Neuronal stem cell (in vitro differentiated cells): Measurements from ENCODE around the gene CCDC175. TPM values are rescaled to one million over a fixed set of nuclear protein-coding genes. Genes with fewer than 3 reads are reported as not detected.
A peak's percentile ranks its signal among the peaks of the same experiment; 100 is the strongest.

Experiments
- DNase-seq: peaks from one replicate; pipeline ENCODE4 v3.0.0-alpha.2; 2013; ENCODE audit warnings: low spot score
- H2AFZ ChIP-seq: one replicate; pipeline ENCODE4 v1.6.1; 2013; ENCODE audit warnings: mild to moderate bottlenecking, low read length, inconsistent platforms
- H2AK5ac ChIP-seq: 2 replicates; pipeline ENCODE4 v1.6.1; 2013; ENCODE audit warnings: low read depth, mild to moderate bottlenecking, inconsistent platforms, low read length, moderate library complexity, mixed read lengths
- H2BK120ac ChIP-seq: 2 replicates; pipeline ENCODE4 v1.6.1; 2013; ENCODE audit warnings: low read depth, mild to moderate bottlenecking, inconsistent platforms, low read length, moderate library complexity, mixed read lengths
- H2BK12ac ChIP-seq: one replicate; pipeline ENCODE4 v1.6.1; 2013; ENCODE audit warnings: low read length, inconsistent platforms
- H2BK15ac ChIP-seq: 2 replicates; pipeline ENCODE4 v1.6.1; 2013; ENCODE audit warnings: mild to moderate bottlenecking, low read length, inconsistent platforms, mixed read lengths
- H2BK5ac ChIP-seq: one replicate; pipeline ENCODE4 v1.6.1; 2013; ENCODE audit warnings: inconsistent platforms, mild to moderate bottlenecking, low read length, moderate library complexity
- H3K14ac ChIP-seq: one replicate; pipeline ENCODE4 v1.6.1; 2013; ENCODE audit warnings: low read length, inconsistent platforms
- H3K18ac ChIP-seq: 2 replicates; pipeline ENCODE4 v1.6.1; 2013; ENCODE audit warnings: low read length, inconsistent platforms
- H3K23ac ChIP-seq: 2 replicates; pipeline ENCODE4 v1.6.1; 2013; ENCODE audit warnings: low read depth, mild to moderate bottlenecking, mixed read lengths, low read length, inconsistent platforms; ENCODE audit not compliant: poor library complexity
- H3K27ac ChIP-seq: replicated peaks from 3 replicates; pipeline ENCODE4 v1.5.1; 2013; ENCODE audit warnings: low read length, inconsistent platforms
- H3K27me3 ChIP-seq, 3 experiments: 2 replicates each; pipeline ENCODE4 v1.6.1; 2013; ENCODE audit warnings: low read length in 3 of 3, mild to moderate bottlenecking in 2 of 3, inconsistent platforms in 1 of 3, low read depth in 1 of 3, mixed read lengths in 1 of 3, moderate library complexity in 1 of 3; ENCODE audit not compliant: control insufficient read depth in 3 of 3, insufficient read depth in 3 of 3
- H3K36me3 ChIP-seq, 2 donors: replicated peaks in 1 of 2; 2 replicates each; pipeline ENCODE4 v1.6.1; 2013; ENCODE audit warnings: low read length in 2 of 2; ENCODE audit not compliant: control insufficient read depth in 2 of 2, insufficient read depth in 2 of 2
- H3K4ac ChIP-seq: 2 replicates; pipeline ENCODE4 v1.6.1; 2013; ENCODE audit warnings: inconsistent platforms, mild to moderate bottlenecking, low read length, moderate library complexity
- H3K4me1 ChIP-seq, 2 donors: 1 replicate in 1 of 2; 2 replicates in 1 of 2; pipeline ENCODE4 v1.6.1; 2013; ENCODE audit warnings: low read length in 2 of 2, low read depth in 1 of 2; ENCODE audit not compliant: control insufficient read depth in 2 of 2, insufficient read depth in 1 of 2
- H3K4me2 ChIP-seq: one replicate; pipeline ENCODE4 v1.6.1; 2013; ENCODE audit warnings: mild to moderate bottlenecking, low read length, inconsistent platforms; ENCODE audit not compliant: insufficient read depth, poor library complexity, severe bottlenecking
- H3K4me3 ChIP-seq, 2 donors: 2 replicates each; pipeline ENCODE4 v1.5.1; 2013; ENCODE audit warnings: low read length in 2 of 2, mild to moderate bottlenecking in 2 of 2, inconsistent platforms in 1 of 2, moderate library complexity in 1 of 2
- H3K79me1 ChIP-seq: one replicate; pipeline ENCODE4 v1.6.1; 2013; ENCODE audit warnings: low read depth, mild to moderate bottlenecking, inconsistent platforms, low read length, moderate library complexity
- H3K9ac ChIP-seq: one replicate; pipeline ENCODE4 v1.6.1; 2013; ENCODE audit warnings: mild to moderate bottlenecking, low read depth, low read length, inconsistent platforms; ENCODE audit not compliant: poor library complexity
- H3K9me3 ChIP-seq, 2 donors: replicated peaks in 1 of 2; 2 replicates each; pipeline versions ENCODE3 to v1.6.1; 2013; ENCODE audit warnings: low read length in 2 of 2, mild to moderate bottlenecking in 2 of 2, inconsistent platforms in 1 of 2, low read depth in 1 of 2, mixed read lengths in 1 of 2, moderate library complexity in 1 of 2; ENCODE audit not compliant: control insufficient read depth in 2 of 2, insufficient read depth in 1 of 2
- H4K8ac ChIP-seq: one replicate; pipeline ENCODE4 v1.6.1; 2013; ENCODE audit warnings: low read depth, mild to moderate bottlenecking, inconsistent platforms, low read length, moderate library complexity
- H4K91ac ChIP-seq: one replicate; pipeline ENCODE4 v1.6.1; 2013; ENCODE audit warnings: low read length, low read depth, mild to moderate bottlenecking, inconsistent platforms; ENCODE audit not compliant: poor library complexity
- WGBS, 2 donors: extraction: QIAGEN DNeasy Blood & Tissue Kit; methylation state at CpG; one replicate each; pipeline ENCODE4 v1.1.7; 2013; ENCODE audit warnings: missing lambda C conversion rate in 2 of 2, mixed read lengths in 1 of 2; ENCODE audit not compliant: insufficient read length in 2 of 2, insufficient replicate concordance in 1 of 2; ENCODE audit errors: extremely low coverage in 2 of 2; 5-methylcytosine and 5-hydroxymethylcytosine counted together
- polyA plus RNA-seq, 2 experiments: library from polyadenylated mRNA; stranded (reverse); fragments of 200-250 nt; gene quantifications; one replicate each; pipeline ENCODE4 v1.2.3, GENCODE V29; 2013

The CCDC175 gene
- polyA plus RNA-seq (2013, experiment 1 of 2) = 0.81 TPM
- polyA plus RNA-seq (2013, experiment 2 of 2) = 0.43 TPM

GRCh38 chr14:59576332-59577294 lies at the start of gene CCDC175:
TSS of gene CCDC175 (minus strand) at chr14:59576812. CDS start at chr14:59576775, 37 bp downstream.
- H3K4me3 ChIP-seq = peak within 1 kb of the TSS; percentile 14 to 85
- DNase-seq = peak; percentile 88
- H3K14ac ChIP-seq = peak within 1 kb of the TSS; percentile 90

GRCh38 chr14:59622631-59623030 lies 46.0 kb upstream of the CCDC175 start:
- Histone ChIP-seq H4K8ac (no peak overlapping the region), H2BK12ac (no peak overlapping the region), H3K9ac (no peak overlapping the region), H3K36me3 (no peaks in the 10 kb centered on the region), H2AK5ac (no peak overlapping the region), H3K4ac (no peak overlapping the region), H3K4me1 (peaks cover 0 to 1% of the 10 kb centered on the region in 2 donors), H3K27ac (no peak overlapping the region), H3K4me2 (no peak overlapping the region), H3K27me3 (no peaks in the 10 kb centered on the region), H3K14ac (no peak overlapping the region), H2BK5ac (no peak overlapping the region), H3K23ac (no peak overlapping the region), H2BK15ac (no peak overlapping the region), H3K4me3 (no peak overlapping the region), H3K18ac (no peak overlapping the region), H2BK120ac (no peak overlapping the region), H3K79me1 (no peaks in the 10 kb centered on the region), H2AFZ (no peak overlapping the region), H4K91ac (no peak overlapping the region), H3K9me3 (no peaks in the 10 kb centered on the region)
- DNase-seq = no peak
- WGBS, 2 donors = no CpG with 5 or more reads among the region's 2 CpGs

More at GRCh38 chr14:59576332-59577294, at the start of gene CCDC175:
- no peak within 1 kb of the TSS for H4K91ac ChIP-seq
- H2BK120ac ChIP-seq = no peak within 1 kb of the TSS
- H3K4me2 ChIP-seq = peak within 1 kb of the TSS; percentile 99
- H2BK5ac ChIP-seq = peak within 1 kb of the TSS; percentile 83
- H3K27me3 ChIP-seq = no peaks in the 10 kb centered on the region
- H3K79me1 ChIP-seq = no peaks in the 10 kb centered on the region
- no CpG with 5 or more reads among the region's 46 CpGs for WGBS, 2 donors
- peak within 1 kb of the TSS; percentile 39 for H3K23ac ChIP-seq
- H3K27ac ChIP-seq = no peak within 1 kb of the TSS
- H2BK12ac ChIP-seq = peak within 1 kb of the TSS; percentile 98
- peak within 1 kb of the TSS; percentile 86 for H2AFZ ChIP-seq
- peak within 1 kb of the TSS; percentile 98 for H3K18ac ChIP-seq
- H4K8ac ChIP-seq = peak within 1 kb of the TSS; percentile 90
- H3K4me1 ChIP-seq = no peaks in the 10 kb centered on the region
- no peak within 1 kb of the TSS for H2AK5ac ChIP-seq
- peak within 1 kb of the TSS; percentile 83 for H3K9ac ChIP-seq
- peak within 1 kb of the TSS; percentile 99 for H2BK15ac ChIP-seq
- H3K9me3 ChIP-seq = no peaks in the 10 kb centered on the region
- H3K36me3 ChIP-seq = no peaks in the 10 kb centered on the region
- H3K4ac ChIP-seq = no peak within 1 kb of the TSS

- no peak overlapping the region for H3K14ac ChIP-seq
- no peak overlapping the region for H3K4me3 ChIP-seq
- DNase-seq = no peak
- H3K27me3 ChIP-seq = no peaks in the 10 kb centered on the region
- no peak overlapping the region for H3K18ac ChIP-seq
- no peaks in the 10 kb centered on the region for H3K79me1 ChIP-seq
- no peak overlapping the region for H4K91ac ChIP-seq
- no peak overlapping the region for H3K9ac ChIP-seq
- no peak overlapping the region for H3K4me2 ChIP-seq
- no peak overlapping the region for H3K4ac ChIP-seq
- no peak overlapping the region for H2BK15ac ChIP-seq
- H2BK5ac ChIP-seq = no peak overlapping the region
- no peaks in the 10 kb centered on the region for H3K9me3 ChIP-seq
- H3K27ac ChIP-seq = no peak overlapping the region
- no peak overlapping the region for H2BK120ac ChIP-seq
- H3K23ac ChIP-seq = no peak overlapping the region
- no peak overlapping the region for H2BK12ac ChIP-seq
- 100% methylated on average over 1 of the region's 2 CpGs; no CpG with 5 or more reads in 1 of the 2 donors for WGBS, 2 donors
- H3K4me1 ChIP-seq = peaks cover 0 to 1% of the 10 kb centered on the region in 2 donors
- H3K36me3 ChIP-seq = no peaks in the 10 kb centered on the region
- no peak overlapping the region for H2AK5ac ChIP-seq
- H2AFZ ChIP-seq = no peak overlapping the region
- no peak overlapping the region for H4K8ac ChIP-seq
Observed at GRCh38 chr14:59619061-59619460, 42.4 kb upstream of the CCDC175 start.

- no peak overlapping the region for H2AFZ ChIP-seq
- DNase-seq = no peak
- H2AK5ac ChIP-seq = no peak overlapping the region
- no peak overlapping the region for H3K4me3 ChIP-seq
- H2BK15ac ChIP-seq = no peak overlapping the region
- no peak overlapping the region for H3K27ac ChIP-seq
- no peak overlapping the region for H3K4ac ChIP-seq
- H3K36me3 ChIP-seq = peaks cover 0 to 5% of the 10 kb centered on the region in 2 donors
- no peak overlapping the region for H3K9ac ChIP-seq
- no peak overlapping the region for H4K91ac ChIP-seq
- no peak overlapping the region for H2BK12ac ChIP-seq
- no peaks in the 10 kb centered on the region for H3K9me3 ChIP-seq
- WGBS, 2 donors = no CpG with 5 or more reads among the region's 3 CpGs
- H3K27me3 ChIP-seq = no peaks in the 10 kb centered on the region
- no peak overlapping the region for H4K8ac ChIP-seq
- H2BK120ac ChIP-seq = no peak overlapping the region
- H3K18ac ChIP-seq = no peak overlapping the region
- no peak overlapping the region for H3K4me2 ChIP-seq
- H3K4me1 ChIP-seq = no peaks in the 10 kb centered on the region
- no peak overlapping the region for H2BK5ac ChIP-seq
- H3K79me1 ChIP-seq = no peaks in the 10 kb centered on the region
- no peak overlapping the region for H3K14ac ChIP-seq
- no peak overlapping the region for H3K23ac ChIP-seq
Observed at GRCh38 chr14:59601056-59601455, 24.4 kb upstream of the CCDC175 start.
